GM10266 (cell line): ENCODE results near the gene TRAPPC5.

Experiments
- DNase-seq: peaks from one replicate; pipeline ENCODE4 v3.0.0; 2012; ENCODE audit errors: extremely low spot score
- CTCF ChIP-seq: IDR thresholded peaks from 2 replicates; pipeline ENCODE4 v1.5.1; 2012; ENCODE audit warnings: mild to moderate bottlenecking, low read depth; ENCODE audit not compliant: control insufficient read depth, insufficient read depth; ENCODE audit errors: missing control alignments

TRAPPC5 gene

GRCh38 chr19:7689165-7689564 is 8.5 kb downstream of the TRAPPC5 start:
- TF ChIP-seq CTCF: no peak
- DNase-seq: no peak

- TF ChIP-seq CTCF: no peak
- no peak for DNase-seq
Measured at GRCh38 chr19:7690779-7691258, 10.2 kb downstream of the TRAPPC5 start.

- TF ChIP-seq CTCF: no peak
- no peak for DNase-seq
Measured at GRCh38 chr19:7691497-7691896, 10.9 kb downstream of the TRAPPC5 start.

- DNase-seq: no peak
- TF ChIP-seq CTCF: no peak
Measured at GRCh38 chr19:7692417-7693088, 11.9 kb downstream of the TRAPPC5 start.

GRCh38 chr19:7694499-7694898 is 13.9 kb downstream of the TRAPPC5 start:
- DNase-seq: no peak
- no peak for TF ChIP-seq CTCF

- no peak for TF ChIP-seq CTCF
- DNase-seq: no peak
Measured at GRCh38 chr19:7697721-7698287, 17.2 kb downstream of the TRAPPC5 start.

- no peak for TF ChIP-seq CTCF
- DNase-seq: no peak
Measured at GRCh38 chr19:7698583-7698982, 17.9 kb downstream of the TRAPPC5 start.
